NCI-H2196 (cell line): ENCODE measurements around the gene SCAI.
"Not testable (repeated sequence)": the region's sequence is repeated elsewhere in the genome, so short reads cannot be mapped to it uniquely, and the experiment has no call there.

Source experiments
- DNase-seq: peaks from one replicate; lab custom pipeline; 2025; ENCODE audit not compliant: unreplicated experiment; lab: John Stamatoyannopoulos, UW

The SCAI gene

GRCh38 chr9:125143377-125144090 lies at the start of gene SCAI:
TSS of gene SCAI (minus strand) at chr9:125143528. CDS start at chr9:125143437, 91 bp downstream.
- DNase-seq, result peak; percentile 97

GRCh38 chr9:125190361-125190801 lies 47.1 kb upstream of the SCAI start:
- no peak for DNase-seq

GRCh38 chr9:125189361-125190289 lies 46.3 kb upstream of the SCAI start, which contains the start of gene PPP6C:
TSS of gene PPP6C (minus strand) at chr9:125189803. CDS start at chr9:125189718, 85 bp downstream.
- peak; percentile 93 for DNase-seq

GRCh38 chr9:125189011-125189360 lies 45.7 kb upstream of the SCAI start:
- DNase-seq, result no peak

GRCh38 chr9:125183561-125183960 lies 40.2 kb upstream of the SCAI start:
- no peak for DNase-seq

- DNase-seq, result no peak
Measured at GRCh38 chr9:125183054-125183453, 39.7 kb upstream of the SCAI start.

GRCh38 chr9:125181756-125182155 lies 38.4 kb upstream of the SCAI start:
- DNase-seq, result not testable (repeated sequence)

- no peak for DNase-seq
Measured at GRCh38 chr9:125180876-125181275, 37.5 kb upstream of the SCAI start.

GRCh38 chr9:125179776-125180175 lies 36.4 kb upstream of the SCAI start:
- not testable (repeated sequence) for DNase-seq

- DNase-seq, result no peak
Measured at GRCh38 chr9:125177888-125178287, 34.6 kb upstream of the SCAI start.

GRCh38 chr9:125176636-125177035 lies 33.3 kb upstream of the SCAI start:
- no peak for DNase-seq

GRCh38 chr9:125172031-125172755 lies 28.9 kb upstream of the SCAI start:
- no peak for DNase-seq

- DNase-seq, result no peak
Measured at GRCh38 chr9:125169895-125170294, 26.6 kb upstream of the SCAI start.

GRCh38 chr9:125166762-125167161 lies 23.4 kb upstream of the SCAI start:
- no peak for DNase-seq

GRCh38 chr9:125162891-125163290 lies 19.6 kb upstream of the SCAI start:
- not testable (repeated sequence) for DNase-seq

- DNase-seq, result no peak
Measured at GRCh38 chr9:125161284-125161918, 18.1 kb upstream of the SCAI start.

GRCh38 chr9:125160750-125161149 lies 17.4 kb upstream of the SCAI start:
- no peak for DNase-seq

- no peak for DNase-seq
Measured at GRCh38 chr9:125156551-125156950, 13.2 kb upstream of the SCAI start.

GRCh38 chr9:125153712-125154367 lies 10.5 kb upstream of the SCAI start:
- no peak for DNase-seq

GRCh38 chr9:125151730-125152129 lies 8.4 kb upstream of the SCAI start:
- DNase-seq, result no peak
